Camera-type eye (tissue), 1 donor: Measurements from ENCODE around the gene C12orf76. TPM values are rescaled to one million over a fixed set of nuclear protein-coding genes. Genes with fewer than 3 reads are reported as not detected.

Source experiments
- total RNA-seq: library from RNA; depleted of rRNA; stranded (reverse); fragments of >200 nt; gene quantifications from one replicate; pipeline ENCODE4 v1.2.3, GENCODE V29; 2014

Gene C12orf76
- 46.6 TPM for total RNA-seq

GRCh38 chr12:110048242-110049027 lies at the start of gene C12orf76:
C12orf76 (minus strand) TSS chr12:110048522; CDS start chr12:110048495, 27 bp downstream.

DNA sequence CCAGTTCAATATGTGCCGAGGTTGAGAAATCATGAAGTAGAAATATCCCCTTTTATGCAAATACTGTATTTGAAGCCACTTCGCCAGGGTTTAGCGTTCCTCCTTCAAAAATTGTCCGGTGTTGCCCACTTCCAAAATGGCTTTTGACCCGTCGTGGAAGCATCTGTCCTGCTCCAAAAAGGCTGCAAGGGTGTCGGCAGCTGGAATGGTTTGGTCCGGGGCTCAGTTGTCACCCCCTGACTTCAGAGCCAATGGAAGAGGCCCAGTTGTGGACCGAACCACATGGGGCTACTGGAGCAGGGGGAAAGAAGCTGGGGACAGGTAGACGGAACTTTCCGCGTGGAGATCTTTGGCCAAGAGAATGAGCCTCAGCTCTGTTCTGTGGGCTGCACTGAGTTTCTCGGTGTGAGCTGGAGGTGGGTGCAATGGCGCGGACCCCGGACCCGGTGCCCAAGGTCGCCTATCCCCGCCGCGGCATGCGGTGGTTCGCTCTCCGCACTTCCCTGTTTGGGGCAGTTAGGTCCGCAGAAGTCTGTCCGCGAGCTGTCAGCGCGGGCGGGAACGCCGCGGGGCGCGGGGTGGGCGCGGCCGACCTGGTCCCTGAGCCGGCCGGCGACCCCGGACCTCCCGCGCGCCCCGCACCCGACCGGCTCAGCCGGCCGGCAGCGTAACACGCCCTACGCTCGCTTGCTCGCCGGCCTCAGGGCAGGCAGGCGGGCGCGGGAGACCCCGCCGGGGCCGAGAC lies 49.2 kb downstream of the C12orf76 start, which contains the start of gene ANKRD13A:
ANKRD13A (plus strand) TSS at position 527 of the 745 bp plus-strand sequence. CDS start 259 bp downstream, outside the sequence.

GRCh38 chr12:109995686-109996482 lies 52.4 kb downstream of the C12orf76 start, which contains the start of gene GIT2:
GIT2 (minus strand) TSS chr12:109996368; CDS start chr12:109996224, 144 bp downstream.

Other genes with a start within 250 kb of the C12orf76 start
- gene TRPV4, start 215.1 kb downstream of the C12orf76 start, total RNA-seq, result 1.4 TPM
- 46.0 TPM for gene GLTP, start 168.0 kb downstream of the C12orf76 start, total RNA-seq
- gene TCHP, start 148.2 kb downstream of the C12orf76 start, total RNA-seq, result 26.2 TPM
- gene GIT2, start 52.2 kb downstream of the C12orf76 start, total RNA-seq, result 62.7 TPM
- gene ANKRD13A, start 49.1 kb downstream of the C12orf76 start, total RNA-seq, result 60.2 TPM
- 54.5 TPM for gene IFT81, start 75.8 kb upstream of the C12orf76 start, total RNA-seq
- 192 TPM for gene ATP2A2, start 232.7 kb upstream of the C12orf76 start, total RNA-seq